SK-N-SH (cell line): ENCODE data around the gene SMAD2. TPM values are rescaled to one million over a fixed set of nuclear protein-coding genes. Genes with fewer than 3 reads are reported as not detected.

Experiments used
- CTCF ChIA-PET: fragments of 300-600, 350-600 bp; formaldehyde crosslinking; extraction: SDS; loops from one replicate; lab custom pipeline; 2021; lab: Yijun Ruan, JAX
- POLR2A ChIA-PET: fragments of 350-600 bp; sonication (Branson Sonifier 250); formaldehyde crosslinking; extraction: SDS; loops from one replicate; lab custom pipeline; 2020; ENCODE audit warnings: antibody characterized with exemption, inconsistent platforms; lab: Yijun Ruan, JAX
- DNase-seq: peaks from one replicate; pipeline ENCODE4 v3.0.0; 2012
- H2AFZ ChIP-seq: fragments of 200-600 bp; sonication (generic); 2 replicates; pipeline ENCODE4 v1.8.1; 2016; ENCODE audit warnings: antibody characterized with exemption, mild to moderate bottlenecking, low read depth
- H3F3A ChIP-seq: fragments of 200-600 bp; sonication (generic); replicated peaks from 2 replicates; pipeline ENCODE3; 2016; ENCODE audit warnings: antibody characterized with exemption, mild to moderate bottlenecking; ENCODE audit not compliant: insufficient read depth
- H3K27ac ChIP-seq, 2 experiments: fragments of 200-500 bp in 1 of 2; fragments of 200-600 bp in 1 of 2; sonication (Bioruptor generic) in 1 of 2; sonication (generic), shearing (Covaris generic) in 1 of 2; 2 replicates each; pipeline versions ENCODE4 v1.5.1 to v1.6.1; 2014 to 2016; ENCODE audit warnings: low read depth in 2 of 2, inconsistent platforms in 1 of 2, low read length in 1 of 2, mild to moderate bottlenecking in 1 of 2, mixed read lengths in 1 of 2
- H3K27me3 ChIP-seq: fragments of 200-600 bp; sonication (generic), shearing (Covaris generic); 2 replicates; pipeline ENCODE4 v1.6.1; 2016; ENCODE audit warnings: mixed run types; ENCODE audit not compliant: insufficient read depth
- H3K36me3 ChIP-seq, 2 experiments: fragments of 200-500 bp in 1 of 2; fragments of 200-600 bp in 1 of 2; sonication (Bioruptor generic) in 1 of 2; sonication (generic) in 1 of 2; replicated peaks in 1 of 2; 2 replicates each; pipeline versions ENCODE3 to v1.5.1; 2014 to 2016; ENCODE audit warnings: low read length in 1 of 2, mild to moderate bottlenecking in 1 of 2; ENCODE audit not compliant: insufficient read depth in 2 of 2, control insufficient read depth in 1 of 2
- H3K4me1 ChIP-seq, 2 experiments: fragments of 200-500 bp in 1 of 2; fragments of 200-600 bp in 1 of 2; sonication (Bioruptor generic) in 1 of 2; sonication (generic), shearing (Covaris generic) in 1 of 2; 2 replicates each; pipeline versions ENCODE4 v1.5.1 to v1.6.1; 2014 to 2016; ENCODE audit warnings: low read depth in 1 of 2, low read length in 1 of 2, mixed run types in 1 of 2; ENCODE audit not compliant: insufficient read depth in 2 of 2, control insufficient read depth in 1 of 2
- H3K4me2 ChIP-seq: fragments of 200-600 bp; sonication (generic), shearing (Covaris generic); 2 replicates; pipeline ENCODE4 v1.6.1; 2017; ENCODE audit warnings: mixed run types
- H3K4me3 ChIP-seq, 2 experiments: fragments of 200-500 bp in 1 of 2; fragments of 200-600 bp in 1 of 2; sonication (Bioruptor generic) in 1 of 2; sonication (generic), shearing (Covaris generic) in 1 of 2; 2 replicates each; pipeline versions ENCODE4 v1.5.1 to v1.8.1; 2014 to 2016; ENCODE audit warnings: low read depth in 2 of 2, inconsistent platforms in 1 of 2, low read length in 1 of 2, mild to moderate bottlenecking in 1 of 2, mixed read lengths in 1 of 2, moderate library complexity in 1 of 2
- H3K79me2 ChIP-seq: fragments of 200-600 bp; sonication (generic); 2 replicates; pipeline ENCODE4 v1.8.1; 2017; ENCODE audit warnings: mild to moderate bottlenecking; ENCODE audit not compliant: insufficient read depth
- H3K9ac ChIP-seq: fragments of 200-600 bp; sonication (generic); 2 replicates; pipeline ENCODE4 v1.6.1; 2017; ENCODE audit warnings: mixed run types
- H3K9me2 ChIP-seq: fragments of 200-600 bp; sonication (generic); 2 replicates; pipeline ENCODE4 v1.6.1; 2017; ENCODE audit warnings: mixed run types
- H3K9me3 ChIP-seq: fragments of 200-600 bp; sonication (generic); 2 replicates; pipeline ENCODE4 v1.6.1; 2017; ENCODE audit warnings: mixed run types, mild to moderate bottlenecking, moderate library complexity
- H4K20me1 ChIP-seq: fragments of 200-600 bp; sonication (generic); 2 replicates; pipeline ENCODE4 v1.6.1; 2017; ENCODE audit warnings: mild to moderate bottlenecking, mixed run types; ENCODE audit not compliant: insufficient read depth
- FOSL2 ChIP-seq: IDR thresholded peaks from 2 replicates; pipeline ENCODE4 v1.4.0; 2012; ENCODE audit warnings: low read depth, mild to moderate bottlenecking, moderate library complexity, borderline replicate concordance
- FOXJ3 ChIP-seq: sonication (generic); formaldehyde crosslinking; IDR thresholded peaks from 2 replicates; pipeline ENCODE4 v1.5.1; 2020; ENCODE audit warnings: mild to moderate bottlenecking, missing genetic modification reagents
- FOXM1 ChIP-seq: IDR thresholded peaks from 2 replicates; pipeline ENCODE4 v1.4.0; 2012; ENCODE audit warnings: low read depth, mild to moderate bottlenecking
- GATA2 ChIP-seq: sonication (generic); formaldehyde crosslinking; IDR thresholded peaks from 2 replicates; pipeline ENCODE4 v1.5.0; 2020; ENCODE audit warnings: mild to moderate bottlenecking, missing genetic modification reagents
- JUND ChIP-seq: IDR thresholded peaks from 2 replicates; pipeline ENCODE4 v1.4.0; 2012
- MEF2A ChIP-seq: IDR thresholded peaks from 2 replicates; pipeline ENCODE4 v1.4.0; 2012; ENCODE audit warnings: low read depth, borderline replicate concordance
- NFIC ChIP-seq: IDR thresholded peaks from 2 replicates; pipeline ENCODE4 v1.4.0; 2012; ENCODE audit warnings: borderline replicate concordance
- NRF1 ChIP-seq: IDR thresholded peaks from 2 replicates; pipeline ENCODE4 v1.6.1; 2012; ENCODE audit warnings: low read depth, mild to moderate bottlenecking, low read length
- POLR2AphosphoS5 ChIP-seq: IDR thresholded peaks from 2 replicates; pipeline ENCODE4 v1.6.1; 2012; ENCODE audit warnings: low read depth, low read length
- RCOR1 ChIP-seq: fragments of 150-350 bp; IDR thresholded peaks from 2 replicates; pipeline ENCODE4 v1.6.1; 2017; ENCODE audit warnings: antibody characterized with exemption, low read length
- RFX5 ChIP-seq: IDR thresholded peaks from 2 replicates; pipeline ENCODE4 v1.6.1; 2012; ENCODE audit warnings: mild to moderate bottlenecking, improper control_type of control experiment, low read length
- TAF1 ChIP-seq: IDR thresholded peaks from 2 replicates; pipeline ENCODE4 v1.6.1; 2012; ENCODE audit warnings: low read depth, mild to moderate bottlenecking, low read length, moderate library complexity, borderline replicate concordance
- YY1 ChIP-seq: IDR thresholded peaks from 2 replicates; pipeline ENCODE4 v1.4.0; 2012; ENCODE audit warnings: low read depth, mild to moderate bottlenecking
- WGBS: methylation state at CpG from one replicate; pipeline ENCODE4 v1.1.6; 2017; ENCODE audit warnings: low lambda C conversion rate; 5-methylcytosine and 5-hydroxymethylcytosine counted together
- polyA plus RNA-seq, 3 experiments: library from polyadenylated mRNA; depleted of rRNA; stranded (reverse); fragments of >200 nt; gene quantifications; 2 replicates each; pipeline ENCODE4 v1.2.3, GENCODE V29; 2012
- TF ChIP-seq, protein P1 (sequence below): IDR thresholded peaks from 2 replicates; pipeline ENCODE4 v1.4.0; 2012; ENCODE audit warnings: low read depth
- TF ChIP-seq, protein P2 (sequence below): IDR thresholded peaks from 2 replicates; pipeline ENCODE4 v1.4.0; 2012; ENCODE audit warnings: low read depth, borderline replicate concordance
- TF ChIP-seq, protein P3 (sequence below): fragments of 200-600 bp; sonication (generic); IDR thresholded peaks from 2 replicates; pipeline ENCODE4 v1.6.1; 2017; ENCODE audit warnings: antibody characterized with exemption, mild to moderate bottlenecking, moderate library complexity
- TF ChIP-seq, protein P4 (sequence below): IDR thresholded peaks from 2 replicates; pipeline ENCODE4 v1.4.0; 2012; ENCODE audit warnings: low read depth, borderline replicate concordance

The SMAD2 gene
- polyA plus RNA-seq, 1 of the 3 experiments (the other 2 are of a cell fraction): 36.3 TPM

DNA sequence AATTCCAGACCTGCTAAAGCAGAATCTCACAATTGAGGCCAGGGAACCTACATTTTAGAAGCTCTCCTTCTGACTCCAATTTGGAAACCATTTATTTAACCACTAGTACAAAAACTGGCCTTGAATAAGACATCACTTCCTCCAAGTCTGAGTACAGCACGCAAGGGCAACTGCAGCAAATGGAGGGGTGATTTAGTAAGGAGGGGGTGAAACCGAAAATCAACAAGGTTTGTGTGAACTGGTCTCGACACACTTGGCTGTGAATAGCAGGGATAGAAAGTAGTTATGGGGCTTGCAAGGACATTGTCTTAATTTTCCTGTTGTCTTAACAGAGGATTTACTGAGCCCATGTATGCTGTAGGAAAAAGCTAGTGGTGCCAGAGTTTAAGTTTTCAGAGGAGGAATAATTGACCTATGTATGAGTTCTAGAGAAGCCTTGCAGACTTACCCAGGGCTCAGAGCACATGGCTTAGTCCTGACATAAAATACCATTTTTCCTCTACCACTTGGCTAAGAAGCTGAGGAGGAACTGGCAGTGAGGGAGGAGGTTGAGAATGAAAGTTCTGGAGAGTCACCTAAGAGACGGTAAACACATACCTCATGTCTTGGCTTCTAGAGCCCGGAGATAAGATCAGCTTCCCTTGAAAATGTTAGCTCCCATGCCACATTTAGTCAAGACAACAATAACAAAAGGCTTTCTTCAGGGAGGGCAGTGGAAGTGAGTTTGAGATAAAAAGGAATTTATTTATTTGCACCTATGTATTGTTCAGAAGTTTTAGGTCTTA, 114.8 kb downstream of the SMAD2 start:
- Histone ChIP-seq H3F3A (peaks cover 4% of the 10 kb centered on the region), H2AFZ (no peak overlapping the region), H3K79me2 (no peaks in the 10 kb centered on the region), H3K9me3 (no peaks in the 10 kb centered on the region), H4K20me1 (no peaks in the 10 kb centered on the region), H3K9ac (no peak overlapping the region), H3K36me3 (no peaks in the 10 kb centered on the region), H3K4me1 (no peaks in the 10 kb centered on the region), H3K4me2 (no peak overlapping the region), H3K27me3 (no peaks in the 10 kb centered on the region), H3K27ac (no peak overlapping the region), H3K4me3 (no peak overlapping the region), H3K9me2 (no peaks in the 10 kb centered on the region)
- TF ChIP-seq GATA2: no peak
- TF ChIP-seq, protein P1, sequence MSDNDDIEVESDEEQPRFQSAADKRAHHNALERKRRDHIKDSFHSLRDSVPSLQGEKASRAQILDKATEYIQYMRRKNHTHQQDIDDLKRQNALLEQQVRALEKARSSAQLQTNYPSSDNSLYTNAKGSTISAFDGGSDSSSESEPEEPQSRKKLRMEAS: no peak
- no peak for TF ChIP-seq RFX5
- no peak for TF ChIP-seq MEF2A
- TF ChIP-seq, protein P2, sequence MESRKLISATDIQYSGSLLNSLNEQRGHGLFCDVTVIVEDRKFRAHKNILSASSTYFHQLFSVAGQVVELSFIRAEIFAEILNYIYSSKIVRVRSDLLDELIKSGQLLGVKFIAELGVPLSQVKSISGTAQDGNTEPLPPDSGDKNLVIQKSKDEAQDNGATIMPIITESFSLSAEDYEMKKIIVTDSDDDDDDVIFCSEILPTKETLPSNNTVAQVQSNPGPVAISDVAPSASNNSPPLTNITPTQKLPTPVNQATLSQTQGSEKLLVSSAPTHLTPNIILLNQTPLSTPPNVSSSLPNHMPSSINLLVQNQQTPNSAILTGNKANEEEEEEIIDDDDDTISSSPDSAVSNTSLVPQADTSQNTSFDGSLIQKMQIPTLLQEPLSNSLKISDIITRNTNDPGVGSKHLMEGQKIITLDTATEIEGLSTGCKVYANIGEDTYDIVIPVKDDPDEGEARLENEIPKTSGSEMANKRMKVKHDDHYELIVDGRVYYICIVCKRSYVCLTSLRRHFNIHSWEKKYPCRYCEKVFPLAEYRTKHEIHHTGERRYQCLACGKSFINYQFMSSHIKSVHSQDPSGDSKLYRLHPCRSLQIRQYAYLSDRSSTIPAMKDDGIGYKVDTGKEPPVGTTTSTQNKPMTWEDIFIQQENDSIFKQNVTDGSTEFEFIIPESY: no peak
- TF ChIP-seq, protein P3, sequence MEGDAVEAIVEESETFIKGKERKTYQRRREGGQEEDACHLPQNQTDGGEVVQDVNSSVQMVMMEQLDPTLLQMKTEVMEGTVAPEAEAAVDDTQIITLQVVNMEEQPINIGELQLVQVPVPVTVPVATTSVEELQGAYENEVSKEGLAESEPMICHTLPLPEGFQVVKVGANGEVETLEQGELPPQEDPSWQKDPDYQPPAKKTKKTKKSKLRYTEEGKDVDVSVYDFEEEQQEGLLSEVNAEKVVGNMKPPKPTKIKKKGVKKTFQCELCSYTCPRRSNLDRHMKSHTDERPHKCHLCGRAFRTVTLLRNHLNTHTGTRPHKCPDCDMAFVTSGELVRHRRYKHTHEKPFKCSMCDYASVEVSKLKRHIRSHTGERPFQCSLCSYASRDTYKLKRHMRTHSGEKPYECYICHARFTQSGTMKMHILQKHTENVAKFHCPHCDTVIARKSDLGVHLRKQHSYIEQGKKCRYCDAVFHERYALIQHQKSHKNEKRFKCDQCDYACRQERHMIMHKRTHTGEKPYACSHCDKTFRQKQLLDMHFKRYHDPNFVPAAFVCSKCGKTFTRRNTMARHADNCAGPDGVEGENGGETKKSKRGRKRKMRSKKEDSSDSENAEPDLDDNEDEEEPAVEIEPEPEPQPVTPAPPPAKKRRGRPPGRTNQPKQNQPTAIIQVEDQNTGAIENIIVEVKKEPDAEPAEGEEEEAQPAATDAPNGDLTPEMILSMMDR: no peak
- TF ChIP-seq FOXJ3 (CRISPR knock-in tag): no peak
- TF ChIP-seq NRF1: no peak
- TF ChIP-seq TAF1: no peak
- no peak for TF ChIP-seq FOSL2
- POLR2A ChIA-PET: no interaction called here
- 88% methylated on average over 5 of the region's 5 CpGs for WGBS
- CTCF ChIA-PET: interaction anchor here (1.3 kb wide), 1 partner anchor 9 kb away, joined by 3 read pairs; no protein-coding TSS in a partner anchor
- no peak for DNase-seq

DNA sequence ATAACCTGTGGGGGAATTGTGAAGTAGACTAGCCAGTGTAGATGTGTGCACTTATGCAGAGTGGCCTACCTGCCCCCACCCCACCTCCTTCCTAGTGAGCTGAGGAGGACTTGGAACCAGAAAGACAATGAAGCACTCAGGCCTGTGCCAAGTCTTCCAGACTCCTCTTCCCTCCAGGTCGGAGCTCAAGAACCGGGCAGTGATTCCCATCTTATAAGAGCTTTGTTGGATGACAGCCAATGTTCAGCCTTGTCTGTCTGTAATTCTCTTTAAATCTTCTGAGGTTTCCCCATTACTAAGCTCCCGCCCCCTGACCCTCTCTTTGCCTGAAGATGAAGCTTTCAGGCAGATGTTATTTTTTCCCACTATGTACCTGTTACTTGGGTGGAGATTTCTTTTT, 121.0 kb downstream of the SMAD2 start:
- no peak for DNase-seq
- Histone ChIP-seq H3K9me2 (no peaks in the 10 kb centered on the region), H3K4me3 (no peak overlapping the region), H3K9ac (no peak overlapping the region), H4K20me1 (no peaks in the 10 kb centered on the region), H3K27me3 (no peaks in the 10 kb centered on the region), H3K79me2 (no peaks in the 10 kb centered on the region), H3K27ac (no peak overlapping the region), H3K4me2 (no peak overlapping the region), H3K9me3 (no peaks in the 10 kb centered on the region), H3K36me3 (no peaks in the 10 kb centered on the region), H3K4me1 (peaks cover 0 to 8% of the 10 kb centered on the region in 2 experiments; a peak in 1 of 4 replicates), H2AFZ (no peak overlapping the region), H3F3A (no peaks in the 10 kb centered on the region)
- 53% methylated on average over 2 of the region's 3 CpGs for WGBS
- POLR2A ChIA-PET: no interaction called here
- CTCF ChIA-PET: interaction anchor here (0.6 kb wide), 1 partner anchor 240 kb away, joined by 3 read pairs; no protein-coding TSS in a partner anchor
- TF ChIP-seq, protein P4, sequence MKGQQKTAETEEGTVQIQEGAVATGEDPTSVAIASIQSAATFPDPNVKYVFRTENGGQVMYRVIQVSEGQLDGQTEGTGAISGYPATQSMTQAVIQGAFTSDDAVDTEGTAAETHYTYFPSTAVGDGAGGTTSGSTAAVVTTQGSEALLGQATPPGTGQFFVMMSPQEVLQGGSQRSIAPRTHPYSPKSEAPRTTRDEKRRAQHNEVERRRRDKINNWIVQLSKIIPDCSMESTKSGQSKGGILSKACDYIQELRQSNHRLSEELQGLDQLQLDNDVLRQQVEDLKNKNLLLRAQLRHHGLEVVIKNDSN: no peak
- TF ChIP-seq YY1 (no peak), JUND (no peak), RCOR1 (no peak), FOXJ3 (CRISPR knock-in tag) (no peak), FOXM1 (no peak), POLR2AphosphoS5 (no peak), NFIC (no peak)
- TF ChIP-seq, protein P3: no peak
